Measurements from ENCODE around the gene XRCC3.

The XRCC3 gene

GRCh38 chr14:103690332-103690731, 24.9 kb downstream of the XRCC3 start:
- no peak for DNase-seq

GRCh38 chr14:103688906-103689902, 26.0 kb downstream of the XRCC3 start:
- DNase-seq, result no peak

GRCh38 chr14:103688441-103688840, 26.8 kb downstream of the XRCC3 start:
- no peak for DNase-seq

- no peak for DNase-seq
These were observed 27.5 kb downstream of the XRCC3 start for GRCh38 chr14:103687712-103688111.

DNA sequence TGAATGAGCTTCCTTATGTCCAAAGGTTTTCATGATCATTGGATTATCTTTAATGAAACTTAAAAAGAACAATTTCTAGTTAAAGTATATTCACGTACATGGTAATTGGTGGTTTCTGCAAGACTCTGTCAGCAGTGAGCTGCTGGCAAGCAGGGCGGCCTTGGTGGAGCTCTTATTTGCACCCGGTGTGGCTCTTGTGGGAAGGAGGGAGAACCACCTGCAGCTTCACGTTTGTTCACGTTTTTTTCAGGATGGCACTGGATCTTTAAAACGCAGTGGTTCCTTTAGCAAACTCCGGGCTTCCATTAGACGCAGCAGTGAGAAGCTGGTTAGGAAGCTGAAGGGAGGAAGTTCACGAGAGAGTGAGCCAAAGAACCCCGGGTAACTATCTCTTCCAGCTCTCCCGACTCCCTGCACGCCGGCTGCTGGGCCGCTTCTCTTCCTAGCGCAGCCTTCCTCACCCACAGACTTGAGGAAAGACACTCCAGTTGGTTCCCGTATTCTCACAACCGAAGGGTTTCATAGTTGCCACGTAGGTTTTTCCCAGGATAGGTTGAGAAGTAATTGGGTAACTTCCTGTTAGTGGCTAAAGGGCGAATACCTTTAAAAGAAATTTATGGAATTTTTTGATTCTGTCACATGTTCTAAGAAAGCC, 28.3 kb downstream of the XRCC3 start:
- no peak for DNase-seq

DNA sequence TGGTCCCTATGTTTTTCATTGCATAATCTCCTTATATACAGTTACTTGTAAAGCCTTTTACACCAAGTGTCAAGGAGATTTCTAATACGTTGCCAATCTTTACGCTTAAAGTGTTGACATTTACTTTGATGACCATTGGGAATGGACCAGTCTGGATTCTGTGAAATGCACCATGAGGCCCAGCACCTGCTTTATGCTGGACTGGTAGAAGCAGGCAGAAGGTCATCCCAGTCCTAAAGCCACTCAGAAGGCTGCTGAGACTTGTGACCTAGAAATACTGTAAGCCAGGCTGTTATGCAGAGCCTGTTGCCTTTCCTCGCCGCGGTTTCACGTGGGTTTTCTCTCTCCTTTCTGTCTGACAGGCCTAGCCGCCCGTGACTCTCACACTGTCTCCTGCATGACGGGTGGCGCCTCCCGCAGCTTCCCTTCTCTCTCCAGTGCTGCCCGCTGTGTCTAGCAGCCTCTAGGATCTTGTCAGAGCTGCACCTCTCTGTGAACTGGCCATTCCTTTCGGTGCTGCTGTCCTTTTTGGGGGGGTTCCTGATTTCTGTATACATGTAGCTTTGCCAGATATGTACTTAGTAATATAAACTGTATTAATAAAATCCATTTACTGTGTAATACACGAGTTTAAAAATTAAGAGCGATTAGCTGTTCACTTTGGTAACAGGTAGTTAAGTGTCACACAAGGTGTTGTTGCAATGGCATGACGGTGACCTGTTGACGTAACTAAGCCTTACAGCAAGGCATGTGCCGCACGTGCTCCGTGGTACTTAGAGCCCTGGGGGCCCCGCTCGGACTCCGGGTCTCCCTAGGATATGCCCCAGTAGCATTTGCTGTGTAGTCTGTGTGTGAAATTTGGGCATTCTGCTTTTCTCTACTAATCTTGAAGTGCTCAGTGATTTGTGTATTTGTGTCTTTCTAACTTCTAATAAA, 29.7 kb downstream of the XRCC3 start:
- DNase-seq, result no peak

DNA sequence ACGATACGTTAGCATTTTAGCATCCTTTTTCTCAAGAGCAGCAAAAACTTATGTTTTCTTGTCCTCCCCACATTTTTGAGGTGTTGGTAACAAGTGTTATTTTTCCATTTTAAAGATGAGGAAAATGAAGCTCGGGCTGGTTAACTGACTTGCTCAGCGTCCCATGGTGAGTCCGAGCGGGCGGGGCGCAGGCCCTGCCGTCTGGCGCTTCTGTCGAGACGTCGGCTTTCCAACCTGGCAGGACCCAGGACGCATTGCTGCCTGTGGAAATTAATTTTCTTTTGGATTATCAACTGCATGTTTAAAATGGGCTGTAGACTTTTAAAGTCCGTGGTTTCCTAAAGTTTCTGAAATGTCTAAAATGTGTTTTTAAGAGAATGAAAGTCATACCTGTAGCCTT, 30.4 kb downstream of the XRCC3 start:
- DNase-seq, result no peak

GRCh38 chr14:103684471-103684870, 30.8 kb downstream of the XRCC3 start:
- DNase-seq, result no peak

DNA sequence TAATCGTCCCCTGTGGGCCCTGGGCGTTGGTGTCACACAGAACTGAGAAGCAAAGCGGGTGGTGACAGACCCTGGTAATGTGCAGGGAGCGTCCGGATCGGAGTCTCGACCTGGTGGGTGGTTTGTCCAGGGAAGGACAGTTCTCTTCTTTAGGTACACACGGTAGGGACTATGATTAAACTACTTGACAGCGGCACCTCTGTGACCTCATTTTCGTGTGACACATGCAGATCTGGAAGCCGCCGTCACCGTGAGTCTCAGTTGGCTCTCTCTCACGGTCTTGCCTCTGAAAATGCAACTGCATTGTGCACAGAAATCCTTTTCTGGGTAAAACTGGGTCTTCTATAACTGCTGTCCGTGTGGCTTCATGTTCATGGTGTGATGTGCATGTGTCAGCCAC, 32.1 kb downstream of the XRCC3 start:
- no peak for DNase-seq

- DNase-seq, result no peak
These were observed 34.6 kb downstream of the XRCC3 start for GRCh38 chr14:103680491-103681231.

DNA sequence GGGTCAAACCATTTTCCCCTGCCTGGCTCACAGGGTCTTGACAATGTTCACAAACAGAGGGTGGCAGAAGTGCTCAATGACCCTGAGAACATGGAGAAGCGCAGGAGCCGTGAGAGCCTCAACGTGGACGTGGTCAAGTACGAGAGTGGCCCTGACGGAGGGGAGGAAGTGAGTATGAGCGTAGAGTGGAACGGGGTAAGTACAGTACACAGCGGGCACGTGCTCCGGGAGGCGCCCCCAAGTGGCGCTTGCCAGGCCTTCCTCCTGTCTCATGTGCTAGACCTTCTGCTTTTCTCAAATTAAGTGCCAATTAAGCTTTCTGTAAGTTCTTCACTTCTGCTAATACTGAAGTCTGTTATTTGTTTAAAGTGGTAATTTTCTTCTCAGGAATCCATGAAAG, 35.9 kb downstream of the XRCC3 start:
- peak; percentile 66 for DNase-seq

DNA sequence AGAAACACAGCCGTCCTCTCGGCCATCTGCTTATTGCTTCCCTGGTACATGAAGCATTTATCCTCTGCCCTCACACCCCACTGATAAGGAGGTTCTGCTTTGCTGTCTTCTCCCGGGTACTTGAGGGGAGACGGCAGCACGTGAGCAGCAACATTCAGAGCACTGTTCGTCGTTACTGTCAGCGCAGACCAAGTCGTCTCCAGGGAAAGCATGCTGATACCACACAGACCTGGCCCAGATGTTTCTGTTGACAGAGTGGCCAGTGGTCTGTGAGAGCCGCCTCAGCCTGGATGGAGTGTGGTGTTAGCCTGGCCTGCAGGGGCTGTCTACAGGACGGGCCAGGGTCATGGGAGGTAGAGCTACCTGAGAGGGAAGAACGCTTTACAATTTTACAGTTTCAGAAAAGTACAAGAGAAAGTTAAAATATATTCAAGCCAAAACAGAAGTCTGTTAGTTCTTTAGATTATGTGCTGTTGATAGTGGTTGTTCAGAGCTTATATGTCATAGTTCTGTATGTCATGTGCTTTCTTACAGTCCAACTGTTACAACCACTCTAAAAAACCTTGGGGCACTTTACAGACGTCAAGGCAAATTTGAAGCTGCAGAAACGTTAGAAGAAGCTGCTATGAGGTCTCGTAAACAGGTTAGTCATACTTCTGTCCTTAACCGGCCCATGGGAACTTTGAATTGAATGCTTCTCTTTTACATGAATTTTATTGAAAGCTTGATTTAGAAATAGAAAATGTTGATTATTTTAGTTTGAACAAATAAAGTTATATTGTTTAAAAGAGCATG, 38.2 kb downstream of the XRCC3 start:
- no peak for DNase-seq

GRCh38 chr14:103675957-103676356, 39.3 kb downstream of the XRCC3 start:
- DNase-seq, result no peak

GRCh38 chr14:103671911-103672310, 43.3 kb downstream of the XRCC3 start:
- no peak for DNase-seq

GRCh38 chr14:103669370-103669769, 45.9 kb downstream of the XRCC3 start:
- DNase-seq, result no peak

GRCh38 chr14:103668117-103668516, 47.1 kb downstream of the XRCC3 start:
- no peak for DNase-seq

GRCh38 chr14:103667671-103668070, 47.6 kb downstream of the XRCC3 start:
- DNase-seq, result no peak

DNA sequence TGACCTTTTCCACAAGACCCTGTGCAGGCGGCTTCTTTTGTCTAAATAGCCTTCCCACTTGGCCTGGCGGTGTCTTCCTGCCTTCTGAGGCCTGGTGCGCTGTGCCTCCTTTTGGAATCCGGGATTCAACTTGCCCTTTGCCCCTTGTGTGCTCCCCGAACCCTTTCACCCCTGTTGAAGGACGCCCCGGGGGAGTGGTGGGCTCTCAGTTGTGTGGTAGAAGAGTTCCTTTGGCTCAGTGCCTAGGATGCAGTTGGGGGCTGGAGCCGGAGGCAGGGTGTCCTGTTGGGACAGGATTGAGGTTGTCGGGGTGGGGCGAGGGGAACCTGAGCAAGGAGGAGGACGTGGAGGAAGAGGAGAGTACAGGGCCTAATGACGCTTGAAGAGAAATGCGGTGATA, 51.7 kb downstream of the XRCC3 start:
- DNase-seq, result no peak

GRCh38 chr14:103662591-103662990, 52.7 kb downstream of the XRCC3 start:
- DNase-seq, result no peak

DNA sequence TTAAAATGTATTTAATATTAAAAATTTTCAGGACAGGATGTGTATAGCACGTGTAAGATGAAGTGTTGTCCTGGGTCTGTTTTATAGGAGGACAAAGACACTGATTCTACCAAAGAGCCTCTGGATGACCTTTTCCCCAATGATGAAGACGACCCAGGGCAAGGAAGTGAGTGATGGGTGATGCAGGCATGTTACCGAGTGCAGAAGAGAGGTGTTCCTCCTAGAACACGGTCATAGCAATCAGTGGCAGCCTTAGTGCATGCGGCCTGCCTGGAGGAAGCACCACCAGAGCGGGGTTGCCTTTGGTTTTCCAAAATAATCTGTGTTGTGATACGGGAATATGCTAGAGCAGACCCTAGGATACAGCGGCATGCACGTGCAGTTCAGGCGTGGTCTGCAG, 53.2 kb downstream of the XRCC3 start:
- DNase-seq, result no peak

DNA sequence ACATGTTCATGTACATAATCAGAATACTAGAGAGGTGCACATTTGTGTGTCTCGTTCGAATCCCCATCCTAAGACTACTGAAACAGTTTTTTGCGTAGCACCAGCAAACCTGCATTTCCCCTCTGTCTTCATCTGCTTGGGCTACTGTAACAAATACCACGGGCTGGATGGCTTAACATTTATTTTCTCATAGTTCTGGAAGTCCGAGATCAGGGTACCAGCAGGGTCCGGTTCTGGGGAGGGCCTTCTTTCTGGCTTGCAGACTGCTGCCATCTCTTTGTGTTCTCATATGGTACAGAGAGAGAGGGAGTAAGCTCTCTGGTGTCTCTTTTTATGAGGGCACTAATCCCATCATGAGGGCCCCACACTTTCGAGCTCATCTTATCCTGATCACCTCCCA, 55.6 kb downstream of the XRCC3 start:
- no peak for DNase-seq

GRCh38 chr14:103657471-103657870, 57.8 kb downstream of the XRCC3 start:
- no peak for DNase-seq
